ENCODE data around the gene STK31.

STK31 gene

DNA sequence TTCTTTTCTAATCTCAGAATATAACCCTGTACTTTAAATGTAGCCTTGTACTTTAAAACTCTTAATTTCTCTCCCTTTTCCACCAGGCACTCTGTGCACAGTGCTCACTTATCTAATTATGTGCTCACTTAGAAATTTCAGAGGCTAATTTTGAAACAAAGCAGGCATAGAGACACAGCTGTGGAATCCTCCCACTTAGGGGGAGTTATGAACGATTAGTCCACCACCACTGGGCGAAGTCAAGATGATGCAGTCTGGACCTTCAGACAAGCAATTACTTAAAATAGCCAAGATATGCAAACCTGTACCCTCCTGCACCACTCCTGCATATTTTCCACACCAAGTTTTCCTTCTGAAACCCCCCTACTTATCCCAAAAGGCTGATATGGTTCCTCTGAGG is 143.0 kb downstream of the STK31 start (continued):
- TF ChIP-seq SALL2 (tag by site-specific recombination; IDR thresholded peaks at IDR 0.05; ENCODE audit: borderline replicate concordance), result no peak
- TF ChIP-seq, protein P1, sequence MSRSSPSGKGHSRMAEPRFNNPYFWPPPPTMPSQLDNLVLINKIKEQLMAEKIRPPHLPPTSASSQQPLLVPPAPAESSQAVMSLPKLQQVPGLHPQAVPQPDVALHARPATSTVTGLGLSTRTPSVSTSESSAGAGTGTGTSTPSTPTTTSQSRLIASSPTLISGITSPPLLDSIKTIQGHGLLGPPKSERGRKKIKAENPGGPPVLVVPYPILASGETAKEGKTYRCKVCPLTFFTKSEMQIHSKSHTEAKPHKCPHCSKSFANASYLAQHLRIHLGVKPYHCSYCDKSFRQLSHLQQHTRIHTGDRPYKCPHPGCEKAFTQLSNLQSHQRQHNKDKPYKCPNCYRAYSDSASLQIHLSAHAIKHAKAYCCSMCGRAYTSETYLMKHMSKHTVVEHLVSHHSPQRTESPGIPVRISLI (tag by site-specific recombination; IDR thresholded peaks at IDR 0.05), result no peak
- no peak for TF ChIP-seq HOXD13 (CRISPR knock-in tag; IDR thresholded peaks at IDR 0.05; ENCODE audit: borderline replicate concordance)
- no peak for TF ChIP-seq ZNF366 (tag by site-specific recombination; conservative IDR thresholded peaks at IDR 0.05)
- no peak for TF ChIP-seq ZNF24 (tag by site-specific recombination; IDR thresholded peaks at IDR 0.05)
- no peak for TF ChIP-seq ZFP41 (tag by site-specific recombination; IDR thresholded peaks at IDR 0.05; ENCODE audit: borderline replicate concordance)
- TF ChIP-seq ZNF423 (tag by site-specific recombination; IDR thresholded peaks at IDR 0.05), result no peak
- TF ChIP-seq ZNF610 (tag by site-specific recombination; IDR thresholded peaks at IDR 0.05; ENCODE audit: borderline replicate concordance), result no peak

DNA sequence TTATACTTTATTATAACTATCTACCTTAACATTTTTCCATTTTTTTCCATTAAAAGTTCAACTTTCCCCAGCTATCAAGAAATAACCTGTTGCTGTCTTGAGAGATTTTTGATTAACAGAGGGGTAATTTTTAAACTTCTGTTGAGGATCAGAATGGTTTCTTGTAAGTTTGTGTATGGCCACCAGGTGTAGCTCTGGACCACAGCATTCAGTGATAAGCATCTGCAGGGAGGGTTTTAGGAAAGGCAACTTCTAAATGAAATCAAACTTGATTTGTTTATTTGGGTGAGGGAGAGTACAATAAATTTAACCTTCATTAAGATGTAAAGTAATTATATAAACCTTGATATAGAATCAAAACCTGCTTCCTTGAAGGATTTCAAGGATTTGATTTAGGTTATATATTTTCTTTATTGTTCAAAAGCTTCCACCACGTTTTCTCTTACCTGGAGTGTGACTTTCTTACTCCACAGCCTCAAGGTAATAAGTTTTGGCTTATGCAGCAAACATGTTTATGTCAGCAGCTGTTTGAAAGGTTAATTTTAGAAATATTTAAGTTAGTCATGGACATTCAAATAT is 153.3 kb downstream of the STK31 start:
- POLR2A ChIA-PET, result no interaction called here
- TF ChIP-seq, protein P2, sequence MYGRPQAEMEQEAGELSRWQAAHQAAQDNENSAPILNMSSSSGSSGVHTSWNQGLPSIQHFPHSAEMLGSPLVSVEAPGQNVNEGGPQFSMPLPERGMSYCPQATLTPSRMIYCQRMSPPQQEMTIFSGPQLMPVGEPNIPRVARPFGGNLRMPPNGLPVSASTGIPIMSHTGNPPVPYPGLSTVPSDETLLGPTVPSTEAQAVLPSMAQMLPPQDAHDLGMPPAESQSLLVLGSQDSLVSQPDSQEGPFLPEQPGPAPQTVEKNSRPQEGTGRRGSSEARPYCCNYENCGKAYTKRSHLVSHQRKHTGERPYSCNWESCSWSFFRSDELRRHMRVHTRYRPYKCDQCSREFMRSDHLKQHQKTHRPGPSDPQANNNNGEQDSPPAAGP (tag by site-specific recombination; IDR thresholded peaks at IDR 0.05), result no peak
- TF ChIP-seq PRDM1 (tag by site-specific recombination; IDR thresholded peaks at IDR 0.05), result peak; percentile 64
- TF ChIP-seq ZNF654 (tag by site-specific recombination; IDR thresholded peaks at IDR 0.05; ENCODE audit: low read depth), result peak; percentile 70
- TF ChIP-seq, protein P3, sequence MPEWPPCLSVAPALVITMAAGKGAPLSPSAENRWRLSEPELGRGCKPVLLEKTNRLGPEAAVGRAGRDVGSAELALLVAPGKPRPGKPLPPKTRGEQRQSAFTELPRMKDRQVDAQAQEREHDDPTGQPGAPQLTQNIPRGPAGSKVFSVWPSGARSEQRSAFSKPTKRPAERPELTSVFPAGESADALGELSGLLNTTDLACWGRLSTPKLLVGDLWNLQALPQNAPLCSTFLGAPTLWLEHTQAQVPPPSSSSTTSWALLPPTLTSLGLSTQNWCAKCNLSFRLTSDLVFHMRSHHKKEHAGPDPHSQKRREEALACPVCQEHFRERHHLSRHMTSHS (tag by site-specific recombination; IDR thresholded peaks at IDR 0.05), result no peak
- no peak for TF ChIP-seq ZNF23 (tag by site-specific recombination; IDR thresholded peaks at IDR 0.05; ENCODE audit: borderline replicate concordance)
- TF ChIP-seq, protein P4, sequence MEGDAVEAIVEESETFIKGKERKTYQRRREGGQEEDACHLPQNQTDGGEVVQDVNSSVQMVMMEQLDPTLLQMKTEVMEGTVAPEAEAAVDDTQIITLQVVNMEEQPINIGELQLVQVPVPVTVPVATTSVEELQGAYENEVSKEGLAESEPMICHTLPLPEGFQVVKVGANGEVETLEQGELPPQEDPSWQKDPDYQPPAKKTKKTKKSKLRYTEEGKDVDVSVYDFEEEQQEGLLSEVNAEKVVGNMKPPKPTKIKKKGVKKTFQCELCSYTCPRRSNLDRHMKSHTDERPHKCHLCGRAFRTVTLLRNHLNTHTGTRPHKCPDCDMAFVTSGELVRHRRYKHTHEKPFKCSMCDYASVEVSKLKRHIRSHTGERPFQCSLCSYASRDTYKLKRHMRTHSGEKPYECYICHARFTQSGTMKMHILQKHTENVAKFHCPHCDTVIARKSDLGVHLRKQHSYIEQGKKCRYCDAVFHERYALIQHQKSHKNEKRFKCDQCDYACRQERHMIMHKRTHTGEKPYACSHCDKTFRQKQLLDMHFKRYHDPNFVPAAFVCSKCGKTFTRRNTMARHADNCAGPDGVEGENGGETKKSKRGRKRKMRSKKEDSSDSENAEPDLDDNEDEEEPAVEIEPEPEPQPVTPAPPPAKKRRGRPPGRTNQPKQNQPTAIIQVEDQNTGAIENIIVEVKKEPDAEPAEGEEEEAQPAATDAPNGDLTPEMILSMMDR (tag by site-specific recombination; IDR thresholded peaks at IDR 0.05), result 0 out of 2 replicates have a peak, but pooled peaks have one; percentile 15
- peak; percentile 59 for TF ChIP-seq SCRT2 (tag by site-specific recombination; IDR thresholded peaks at IDR 0.05)
- CTCF ChIA-PET, result interaction anchor here (0.5 to 2.0 kb wide), 15 partner anchors 9 to 859 kb away, joined by 3 to 9 read pairs (median 4); no protein-coding TSS in a partner anchor
- no peak overlapping the region for H3K4me3 ChIP-seq (ENCODE audit: low read depth, low read length)
- no peaks in the 10 kb centered on the region for H3K9me3 ChIP-seq (ENCODE audit: control insufficient read depth, insufficient read depth, low read depth, low read length)
- no peak overlapping the region for H3K27ac ChIP-seq (ENCODE audit: extremely low read depth, low read depth, low read length)
- H3K4me1 ChIP-seq (ENCODE audit: control insufficient read depth, insufficient read depth, low read length), result no peaks in the 10 kb centered on the region
- no peaks in the 10 kb centered on the region for H3K36me3 ChIP-seq (ENCODE audit: control insufficient read depth in 2 of 2, insufficient read depth in 1 of 2, low read length in 2 of 2)

DNA sequence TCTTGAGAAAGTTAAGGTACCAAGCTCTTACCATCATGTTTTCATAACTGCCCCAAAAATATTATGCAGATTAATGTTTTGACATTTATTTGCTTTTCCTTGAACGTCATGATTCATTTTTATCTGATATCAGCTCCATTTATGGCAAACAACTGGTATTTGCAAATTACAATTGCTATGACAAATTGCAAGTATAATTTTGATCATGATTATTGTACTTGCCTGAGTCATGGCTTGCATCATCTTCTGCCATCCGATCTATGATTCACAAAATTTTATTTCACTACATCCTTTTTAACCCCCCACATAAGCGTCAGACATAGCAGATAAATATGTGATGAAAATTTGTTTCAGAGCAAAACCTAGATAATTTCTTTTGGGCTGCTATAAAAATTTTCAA is 155.0 kb downstream of the STK31 start:
- Histone ChIP-seq H3K4me1 (ENCODE audit: control insufficient read depth, insufficient read depth, low read length) (no peaks in the 10 kb centered on the region), H3K36me3 (ENCODE audit: control insufficient read depth in 2 of 2, insufficient read depth in 1 of 2, low read length in 2 of 2) (no peaks in the 10 kb centered on the region), H3K9me3 (ENCODE audit: control insufficient read depth, insufficient read depth, low read depth, low read length) (no peaks in the 10 kb centered on the region), H3K4me3 (ENCODE audit: low read depth, low read length) (no peak overlapping the region), H3K27ac (ENCODE audit: extremely low read depth, low read depth, low read length) (no peak overlapping the region)
- ChIA-PET CTCF (interaction anchor here (0.7 to 1.2 kb wide), 6 partner anchors 18 to 801 kb away, joined by 3 to 6 read pairs (median 4); no protein-coding TSS in a partner anchor), POLR2A (no interaction called here)
- TF ChIP-seq, protein P3 (tag by site-specific recombination; IDR thresholded peaks at IDR 0.05), result no peak
- TF ChIP-seq ZNF837 (tag by site-specific recombination; IDR thresholded peaks at IDR 0.05), result no peak
- no peak for TF ChIP-seq ZNF10 (tag by site-specific recombination; IDR thresholded peaks at IDR 0.05)
- TF ChIP-seq ZNF354C (tag by site-specific recombination; IDR thresholded peaks at IDR 0.05; ENCODE audit: borderline replicate concordance, low read depth), result no peak
- no peak for TF ChIP-seq ZNF19 (tag by site-specific recombination; IDR thresholded peaks at IDR 0.05; ENCODE audit: low read depth)
- TF ChIP-seq ZNF16 (tag by site-specific recombination; IDR thresholded peaks at IDR 0.05; ENCODE audit: low read depth), result no peak
- no peak for TF ChIP-seq EGR2 (tag by site-specific recombination; IDR thresholded peaks at IDR 0.05; ENCODE audit: low read depth)
- TF ChIP-seq ZNF121 (tag by site-specific recombination; IDR thresholded peaks at IDR 0.05), result no peak
- TF ChIP-seq HOXC10 (CRISPR knock-in tag; IDR thresholded peaks at IDR 0.05), result no peak
- no peak for TF ChIP-seq SALL2 (tag by site-specific recombination; IDR thresholded peaks at IDR 0.05; ENCODE audit: borderline replicate concordance)
- TF ChIP-seq, protein P5, sequence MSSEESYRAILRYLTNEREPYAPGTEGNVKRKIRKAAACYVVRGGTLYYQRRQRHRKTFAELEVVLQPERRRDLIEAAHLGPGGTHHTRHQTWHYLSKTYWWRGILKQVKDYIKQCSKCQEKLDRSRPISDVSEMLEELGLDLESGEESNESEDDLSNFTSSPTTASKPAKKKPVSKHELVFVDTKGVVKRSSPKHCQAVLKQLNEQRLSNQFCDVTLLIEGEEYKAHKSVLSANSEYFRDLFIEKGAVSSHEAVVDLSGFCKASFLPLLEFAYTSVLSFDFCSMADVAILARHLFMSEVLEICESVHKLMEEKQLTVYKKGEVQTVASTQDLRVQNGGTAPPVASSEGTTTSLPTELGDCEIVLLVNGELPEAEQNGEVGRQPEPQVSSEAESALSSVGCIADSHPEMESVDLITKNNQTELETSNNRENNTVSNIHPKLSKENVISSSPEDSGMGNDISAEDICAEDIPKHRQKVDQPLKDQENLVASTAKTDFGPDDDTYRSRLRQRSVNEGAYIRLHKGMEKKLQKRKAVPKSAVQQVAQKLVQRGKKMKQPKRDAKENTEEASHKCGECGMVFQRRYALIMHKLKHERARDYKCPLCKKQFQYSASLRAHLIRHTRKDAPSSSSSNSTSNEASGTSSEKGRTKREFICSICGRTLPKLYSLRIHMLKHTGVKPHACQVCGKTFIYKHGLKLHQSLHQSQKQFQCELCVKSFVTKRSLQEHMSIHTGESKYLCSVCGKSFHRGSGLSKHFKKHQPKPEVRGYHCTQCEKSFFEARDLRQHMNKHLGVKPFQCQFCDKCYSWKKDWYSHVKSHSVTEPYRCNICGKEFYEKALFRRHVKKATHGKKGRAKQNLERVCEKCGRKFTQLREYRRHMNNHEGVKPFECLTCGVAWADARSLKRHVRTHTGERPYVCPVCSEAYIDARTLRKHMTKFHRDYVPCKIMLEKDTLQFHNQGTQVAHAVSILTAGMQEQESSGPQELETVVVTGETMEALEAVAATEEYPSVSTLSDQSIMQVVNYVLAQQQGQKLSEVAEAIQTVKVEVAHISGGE (tag by site-specific recombination; conservative IDR thresholded peaks at IDR 0.05; ENCODE audit: low read depth), result no peak

Data from HEK293 (cell line).